NCI-H446 (cell line): ENCODE results near the gene CLCN5.

Experiments used
- DNase-seq, 2 experiments: peaks; one replicate each; lab custom pipeline; 2025; lab: John Stamatoyannopoulos, UW

Gene CLCN5

DNA sequence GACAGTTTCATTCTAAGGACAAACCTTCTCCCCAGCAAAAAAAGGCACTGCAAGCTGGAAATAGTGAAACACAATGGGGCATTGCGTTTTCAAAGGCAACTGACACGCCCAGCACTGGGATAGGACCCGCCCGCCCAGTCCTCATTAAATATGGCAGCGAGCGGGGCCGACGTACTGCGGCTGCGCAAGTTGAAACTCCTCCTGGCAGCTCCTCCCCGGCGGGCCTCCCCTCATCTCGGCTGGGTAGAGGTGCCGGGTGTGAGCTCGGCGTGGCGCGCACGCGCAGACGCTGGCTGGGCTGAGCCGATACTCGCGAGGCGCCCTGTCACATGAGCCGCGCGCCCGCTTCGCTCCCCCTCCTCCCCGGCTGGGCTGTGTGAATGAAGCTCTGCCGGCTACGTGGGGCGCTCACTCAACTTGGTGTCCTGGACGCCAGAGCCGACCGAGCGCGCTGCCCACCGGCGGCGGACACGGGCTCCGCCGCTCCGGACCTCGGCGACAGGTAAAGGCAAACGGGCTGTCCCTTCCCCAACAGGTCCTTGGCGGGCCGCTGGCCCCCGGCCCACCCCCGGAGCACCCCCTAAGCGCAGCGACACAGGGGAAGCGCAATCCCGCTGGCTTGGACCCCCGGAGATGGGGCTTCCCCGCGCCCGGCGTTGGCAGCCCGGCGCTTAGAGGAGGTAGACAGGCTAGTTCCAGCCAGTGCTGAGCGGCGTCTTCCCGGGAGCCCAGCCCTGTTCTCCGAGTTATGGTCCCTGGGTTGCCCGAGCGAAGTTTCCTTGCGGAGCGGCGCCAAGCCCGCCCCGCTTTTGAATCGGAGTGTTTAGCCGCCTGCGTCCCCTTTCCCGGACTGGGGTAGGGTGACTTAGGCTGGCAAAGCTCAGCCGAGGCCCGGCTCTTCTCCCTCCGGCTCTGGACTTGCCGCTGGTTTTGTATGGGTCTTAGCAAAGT lies at the start of gene CLCN5:
CLCN5 (plus strand) TSS at position 306 of the 951 bp plus-strand sequence. CDS start 2,703 bp downstream, outside the sequence.
- peak; percentile 73 to 95 for DNase-seq

- no peak for DNase-seq
These were observed 45.6 kb upstream of the CLCN5 start for GRCh38 chrX:49876750-49877149.

GRCh38 chrX:49877397-49878101 lies 44.8 kb upstream of the CLCN5 start:
- DNase-seq, result no peak

DNA sequence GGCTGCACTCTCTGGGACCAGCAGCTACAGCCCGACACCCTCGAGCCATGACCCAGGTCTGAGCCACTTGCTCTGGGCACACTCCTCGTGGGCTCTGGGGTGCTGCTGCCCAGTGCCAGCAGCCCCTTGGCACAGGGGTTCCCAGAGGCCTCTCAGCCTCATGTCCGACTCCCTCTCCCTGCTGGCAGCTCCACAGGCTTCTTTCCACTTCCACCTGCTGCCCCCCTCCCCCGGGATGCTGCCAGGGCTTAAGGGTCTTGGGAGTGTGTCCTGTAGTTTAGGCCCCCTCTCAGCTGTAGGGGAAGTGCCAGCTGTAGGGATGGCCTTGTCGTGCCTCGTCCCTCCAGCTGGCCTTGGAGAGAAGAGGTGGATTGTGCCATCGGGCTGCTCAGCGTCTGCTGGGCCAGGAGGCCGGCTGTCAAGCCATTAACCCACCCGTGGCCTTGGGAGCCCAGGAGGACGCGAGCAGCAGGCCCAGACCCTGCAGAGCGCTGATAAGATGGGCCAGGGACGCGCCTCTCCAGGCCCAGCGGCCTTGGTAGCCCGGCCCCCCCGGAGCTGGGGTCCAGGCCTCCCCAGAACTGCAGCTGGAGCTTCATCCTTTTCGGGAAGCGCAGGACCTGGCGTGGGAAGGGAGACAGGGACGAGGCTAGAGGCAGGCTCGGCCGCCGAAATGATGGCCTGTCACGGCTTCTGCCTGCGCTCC lies 44.1 kb upstream of the CLCN5 start:
- no peak for DNase-seq

DNA sequence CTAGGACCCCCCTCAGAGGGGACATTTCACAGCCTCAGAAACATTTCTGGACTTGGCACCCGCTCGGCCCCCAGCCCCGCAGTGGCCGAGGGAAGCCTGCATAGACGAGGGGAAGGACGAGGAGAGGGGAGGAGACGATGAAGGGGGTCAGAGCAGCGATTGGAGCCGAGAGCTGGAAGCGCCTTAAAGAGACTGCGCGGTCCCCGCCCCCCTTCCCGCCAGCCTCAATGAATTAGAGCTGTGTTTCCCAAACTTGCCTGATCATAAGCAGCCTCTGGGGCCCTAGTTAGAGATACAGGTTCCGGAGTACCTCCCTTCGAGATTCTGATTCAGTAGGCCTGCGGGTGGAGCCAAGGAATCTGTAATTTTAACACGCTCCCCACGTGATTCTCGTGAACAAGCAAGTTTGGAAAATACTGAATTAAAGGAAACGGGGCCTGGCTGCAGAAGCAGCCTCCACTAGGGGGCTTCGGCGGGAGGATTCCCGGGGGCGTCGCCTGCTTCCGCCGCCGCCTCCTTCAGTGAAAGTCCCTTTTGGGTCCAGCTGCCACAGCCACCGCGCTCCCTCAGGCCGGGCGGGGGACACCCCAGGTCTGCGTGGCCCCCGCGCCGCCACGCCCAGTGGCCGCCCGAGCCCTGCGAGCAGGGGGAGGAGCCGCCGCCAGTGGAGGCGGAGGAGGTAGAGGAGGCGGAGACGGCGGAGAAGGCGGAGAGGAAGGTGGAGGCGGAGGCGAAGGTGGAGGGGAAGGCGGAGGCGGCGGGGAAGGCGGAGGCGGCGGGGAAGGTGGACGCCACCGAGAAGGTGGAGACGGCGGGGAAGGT lies 43.4 kb upstream of the CLCN5 start, which contains the start of gene USP27X:
USP27X (plus strand) TSS at position 651 of the 822 bp plus-strand sequence. CDS start 824 bp downstream, outside the sequence.
- DNase-seq, result peak; percentile 18 to 69

DNA sequence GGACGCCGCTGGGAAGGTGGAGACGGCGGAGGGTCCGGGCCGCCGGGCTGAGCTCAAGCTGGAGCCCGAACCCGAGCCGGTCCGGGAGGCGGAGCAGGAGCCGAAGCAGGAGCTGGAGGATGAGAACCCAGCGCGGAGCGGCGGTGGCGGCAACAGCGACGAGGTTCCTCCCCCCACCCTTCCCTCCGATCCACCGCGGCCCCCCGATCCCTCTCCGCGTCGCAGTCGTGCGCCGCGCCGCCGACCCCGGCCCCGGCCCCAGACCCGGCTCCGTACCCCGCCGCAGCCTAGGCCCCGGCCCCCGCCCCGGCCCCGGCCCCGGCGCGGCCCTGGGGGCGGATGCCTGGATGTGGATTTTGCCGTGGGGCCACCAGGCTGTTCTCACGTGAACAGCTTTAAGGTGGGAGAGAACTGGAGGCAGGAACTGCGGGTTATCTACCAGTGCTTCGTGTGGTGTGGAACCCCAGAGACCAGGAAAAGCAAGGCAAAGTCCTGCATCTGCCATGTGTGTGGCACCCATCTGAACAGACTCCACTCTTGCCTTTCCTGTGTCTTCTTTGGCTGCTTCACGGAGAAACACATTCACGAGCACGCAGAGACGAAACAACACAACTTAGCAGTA lies 42.6 kb upstream of the CLCN5 start:
- DNase-seq, result no peak

DNA sequence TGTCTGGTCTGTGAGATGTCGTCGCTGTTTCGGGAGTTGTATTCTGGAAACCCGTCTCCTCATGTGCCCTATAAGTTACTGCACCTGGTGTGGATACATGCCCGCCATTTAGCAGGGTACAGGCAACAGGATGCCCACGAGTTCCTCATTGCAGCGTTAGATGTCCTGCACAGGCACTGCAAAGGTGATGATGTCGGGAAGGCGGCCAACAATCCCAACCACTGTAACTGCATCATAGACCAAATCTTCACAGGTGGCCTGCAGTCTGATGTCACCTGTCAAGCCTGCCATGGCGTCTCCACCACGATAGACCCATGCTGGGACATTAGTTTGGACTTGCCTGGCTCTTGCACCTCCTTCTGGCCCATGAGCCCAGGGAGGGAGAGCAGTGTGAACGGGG lies 41.7 kb upstream of the CLCN5 start:
- DNase-seq, result no peak

DNA sequence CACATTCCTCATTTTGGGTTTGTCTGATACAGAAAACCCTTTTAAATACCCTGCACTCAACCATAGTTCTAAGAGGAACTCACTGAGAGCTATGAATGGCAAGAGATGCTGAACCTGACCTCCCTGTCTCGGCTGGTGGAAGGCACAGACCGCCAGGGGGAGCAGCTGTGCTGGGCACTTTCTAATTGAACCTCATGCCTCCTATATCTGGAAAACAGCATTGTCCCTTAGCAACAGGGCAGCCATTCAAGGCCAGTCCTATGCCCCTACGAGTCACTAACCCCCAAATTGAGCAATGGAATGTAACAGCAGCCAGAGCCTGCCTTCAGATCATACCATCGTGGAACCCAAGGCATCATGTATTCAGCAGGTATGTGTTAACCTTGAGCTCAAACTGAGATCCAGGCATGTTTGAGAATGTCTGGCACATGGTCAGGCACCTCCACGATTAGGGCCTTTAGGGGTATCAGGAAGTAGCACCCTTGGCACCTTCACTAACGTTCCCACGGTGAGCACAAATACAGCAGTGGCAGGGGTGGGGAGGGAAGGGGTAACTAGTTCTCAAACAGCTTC lies 38.0 kb upstream of the CLCN5 start:
- DNase-seq, result peak in 1 of 2 experiments; percentile 44

GRCh38 chrX:49892542-49892941 lies 29.9 kb upstream of the CLCN5 start:
- no peak for DNase-seq

- DNase-seq, result no peak
These were observed 25.4 kb upstream of the CLCN5 start for GRCh38 chrX:49896951-49897350.

DNA sequence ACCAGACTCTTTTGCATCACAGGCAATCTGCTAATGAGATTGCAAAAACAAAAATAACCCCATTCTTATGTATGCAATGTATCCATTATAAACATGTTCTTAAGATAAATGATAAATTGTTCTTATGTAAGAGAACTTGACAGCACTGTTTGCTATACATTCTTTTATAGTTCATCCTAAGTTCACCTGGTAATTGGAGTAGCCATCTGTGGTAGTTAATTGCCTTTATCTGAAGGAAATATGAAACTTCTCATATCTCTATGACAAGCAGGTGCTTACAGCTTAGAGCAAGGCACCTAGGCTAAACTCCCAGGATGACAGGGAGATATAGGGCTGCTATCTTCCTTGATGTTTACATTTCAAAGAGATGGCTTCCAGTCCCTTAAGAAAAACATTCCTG lies 21.3 kb upstream of the CLCN5 start:
- no peak for DNase-seq

GRCh38 chrX:49910344-49910743 lies 12.1 kb upstream of the CLCN5 start:
- no peak for DNase-seq

- no peak for DNase-seq
These were observed 10.3 kb upstream of the CLCN5 start for GRCh38 chrX:49912086-49912485.

DNA sequence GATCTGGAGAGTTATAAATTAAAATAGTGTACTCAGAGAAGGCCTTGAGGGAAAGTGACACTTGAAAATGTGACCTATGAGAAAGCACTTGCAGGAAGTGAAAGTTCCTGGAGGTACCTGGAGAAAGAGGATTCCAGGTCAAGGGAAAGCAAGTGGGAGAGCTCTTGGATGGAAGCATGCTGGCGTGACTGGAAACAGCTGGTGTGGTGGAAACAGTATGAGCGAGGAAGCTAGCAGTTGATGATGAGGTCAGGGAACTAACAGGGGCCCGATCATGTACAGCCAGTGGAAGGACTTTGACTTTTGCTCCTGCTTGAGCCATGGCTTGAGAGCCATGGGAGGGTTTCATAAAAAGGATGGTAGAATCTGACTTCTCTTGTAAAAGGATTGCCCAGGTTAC lies 9.5 kb upstream of the CLCN5 start:
- no peak for DNase-seq

DNA sequence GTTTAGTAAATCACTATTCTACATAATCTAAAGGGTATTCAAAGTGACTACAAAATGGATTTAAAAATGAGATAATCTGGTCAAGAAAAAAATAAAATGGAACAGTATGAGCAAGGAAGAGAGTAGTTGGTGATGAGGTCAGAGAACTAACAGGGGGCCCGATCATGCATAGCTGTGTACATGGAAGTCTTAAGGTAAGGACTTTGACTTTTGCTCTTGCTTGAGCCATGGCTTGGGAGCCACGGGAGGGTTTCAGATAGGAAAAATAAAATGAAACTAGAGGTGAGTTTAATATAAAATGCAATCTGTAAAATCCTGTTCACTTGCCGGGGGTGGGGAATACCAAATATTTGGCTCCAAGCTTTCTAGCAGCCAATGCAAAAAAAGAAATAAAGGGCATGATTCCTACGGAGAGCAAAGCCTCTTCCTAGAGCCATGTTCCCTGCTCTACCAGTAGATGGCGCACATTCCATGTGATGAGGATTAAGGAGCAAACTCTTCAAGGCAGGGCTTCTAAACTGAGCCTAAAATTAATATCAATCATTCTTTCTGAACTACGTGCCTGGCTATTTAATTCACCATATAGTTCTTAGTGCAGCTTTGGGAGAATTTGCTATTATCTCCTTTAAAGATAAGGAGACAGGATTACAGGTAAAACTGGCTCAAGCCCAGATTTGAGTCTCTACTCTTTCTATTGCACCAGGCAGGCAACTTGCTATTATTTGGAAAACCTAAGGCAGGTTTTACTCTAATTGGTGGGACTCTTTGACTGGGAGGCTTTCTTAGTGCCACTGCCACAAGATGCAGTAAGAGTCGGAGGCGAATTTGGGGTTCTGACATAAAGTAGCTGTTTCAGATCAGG lies 6.8 kb upstream of the CLCN5 start:
- peak; percentile 12 to 67 for DNase-seq

GRCh38 chrX:49919617-49920016 lies 2.8 kb upstream of the CLCN5 start:
- DNase-seq, result peak in 1 of 2 experiments; percentile 25

GRCh38 chrX:49921109-49921508 lies 1.3 kb upstream of the CLCN5 start:
- no peak for DNase-seq

- no peak for DNase-seq
These were observed 2.8 kb downstream of the CLCN5 start for GRCh38 chrX:49925176-49925575.

DNA sequence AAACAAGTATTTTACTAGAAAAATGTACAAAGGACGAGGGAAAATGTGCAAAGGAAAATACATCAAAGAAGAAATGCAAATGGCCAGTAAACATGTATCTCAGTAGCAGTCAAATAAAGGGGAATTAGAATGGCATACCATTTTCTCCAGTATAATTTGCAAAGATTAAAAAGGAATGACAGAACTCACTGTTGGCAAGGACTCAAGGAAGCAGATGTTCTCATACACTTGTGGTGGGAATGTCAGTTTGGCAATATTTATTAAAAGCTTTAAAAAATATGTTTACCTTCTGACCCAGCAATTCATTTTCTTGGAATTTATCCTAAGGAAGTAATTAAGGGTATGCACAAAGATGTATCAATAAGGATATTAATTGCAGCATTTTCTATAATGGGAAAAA lies 7.6 kb downstream of the CLCN5 start:
- peak in 1 of 2 experiments; percentile 50 for DNase-seq

GRCh38 chrX:49932791-49933190 lies 10.4 kb downstream of the CLCN5 start:
- DNase-seq, result no peak
